HEK293 (cell line): Measurements from ENCODE around the gene PTPRG.

Experiments
- CTCF ChIP-seq: fragments of 450-650 bp; formaldehyde crosslinking; IDR thresholded peaks from 2 replicates; pipeline ENCODE4 v1.5.1; 2016; ENCODE audit warnings: missing biosample characterization, missing genetic modification characterization
- PATZ1 ChIP-seq: fragments of 450-650 bp; formaldehyde crosslinking; IDR thresholded peaks from 2 replicates; pipeline ENCODE4 v1.5.1; 2016; ENCODE audit warnings: missing biosample characterization, missing genetic modification characterization
- PRDM1 ChIP-seq: fragments of 450-650 bp; formaldehyde crosslinking; IDR thresholded peaks from 2 replicates; pipeline ENCODE4; 2016; ENCODE audit warnings: missing biosample characterization, missing genetic modification characterization
- PRDM10 ChIP-seq: fragments of 450-650 bp; formaldehyde crosslinking; IDR thresholded peaks from 2 replicates; pipeline ENCODE4 v1.5.1; 2016; ENCODE audit warnings: missing biosample characterization, missing genetic modification characterization
- ZBTB20 ChIP-seq: fragments of 450-650 bp; formaldehyde crosslinking; IDR thresholded peaks from 2 replicates; pipeline ENCODE4 v1.5.1; 2016; ENCODE audit warnings: missing biosample characterization, missing genetic modification characterization
- ZNF133 ChIP-seq: fragments of 450-650 bp; formaldehyde crosslinking; IDR thresholded peaks from 2 replicates; pipeline ENCODE4 v1.5.1; 2016; ENCODE audit warnings: missing biosample characterization, missing genetic modification characterization
- ZNF148 ChIP-seq: fragments of 450-650 bp; formaldehyde crosslinking; IDR thresholded peaks from 2 replicates; pipeline ENCODE4 v1.5.0; 2017; ENCODE audit warnings: missing biosample characterization, missing genetic modification characterization, borderline replicate concordance
- ZNF274 ChIP-seq, 2 experiments: fragments of 200-500 bp in 1 of 2; fragments of 450-650 bp in 1 of 2; sonication (Bioruptor generic) in 1 of 2; formaldehyde crosslinking in 1 of 2; IDR thresholded peaks; 2 replicates each; pipeline versions ENCODE4 v1.5.1 to v1.6.1; 2014 to 2016; ENCODE audit warnings: borderline replicate concordance in 1 of 2, inconsistent platforms in 1 of 2, low read length in 1 of 2, missing biosample characterization in 1 of 2, missing genetic modification characterization in 1 of 2
- ZNF350 ChIP-seq: fragments of 450-650 bp; formaldehyde crosslinking; IDR thresholded peaks from 2 replicates; pipeline ENCODE4 v1.5.0; 2017; ENCODE audit warnings: missing biosample characterization, mild to moderate bottlenecking, missing genetic modification characterization

GRCh38 chr3:62265528-62265927 lies 704.2 kb downstream of the PTPRG start:
- TF ChIP-seq CTCF (tag by site-specific recombination) (no peak), ZNF133 (tag by site-specific recombination) (no peak), ZNF274 (IDR thresholded peaks at IDR 0.05; ENCODE audit: low read length) (no peak), ZNF274 (tag by site-specific recombination; IDR thresholded peaks at IDR 0.05; ENCODE audit: borderline replicate concordance) (no peak), PRDM10 (tag by site-specific recombination) (no peak), PATZ1 (tag by site-specific recombination) (no peak), ZNF148 (no peak), ZNF350 (tag by site-specific recombination) (no peak), ZBTB20 (no peak), PRDM1 (no peak)
